Fibroblast of the aortic adventitia (primary cell): Measurements from ENCODE around the gene PLEKHA7. TPM values are rescaled to one million over a fixed set of nuclear protein-coding genes. Genes with fewer than 3 reads are reported as not detected.

ENCODE experiments used
- DNase-seq: peaks from one replicate; pipeline ENCODE4 v3.0.0-alpha.2; 2010; ENCODE audit warnings: low read depth
- H3K4me3 ChIP-seq: 2 replicates; pipeline ENCODE4 v1.5.1; 2011; ENCODE audit warnings: low read depth, mild to moderate bottlenecking, control low read depth, low read length, moderate library complexity
- total RNA-seq: library from RNA; depleted of rRNA; stranded (reverse); fragments of >200 nt; gene quantifications from 2 replicates; pipeline ENCODE4 v1.2.3, GENCODE V29; 2012; ENCODE audit warnings: low replicate concordance
- TF ChIP-seq, protein P1 (sequence below): IDR thresholded peaks from 2 replicates; pipeline ENCODE4 v1.5.1; 2011; ENCODE audit warnings: mild to moderate bottlenecking, low read length, control low read depth, inconsistent platforms; ENCODE audit not compliant: insufficient read depth

Gene PLEKHA7
- total RNA-seq, 1 donor, result 0.09 TPM

DNA sequence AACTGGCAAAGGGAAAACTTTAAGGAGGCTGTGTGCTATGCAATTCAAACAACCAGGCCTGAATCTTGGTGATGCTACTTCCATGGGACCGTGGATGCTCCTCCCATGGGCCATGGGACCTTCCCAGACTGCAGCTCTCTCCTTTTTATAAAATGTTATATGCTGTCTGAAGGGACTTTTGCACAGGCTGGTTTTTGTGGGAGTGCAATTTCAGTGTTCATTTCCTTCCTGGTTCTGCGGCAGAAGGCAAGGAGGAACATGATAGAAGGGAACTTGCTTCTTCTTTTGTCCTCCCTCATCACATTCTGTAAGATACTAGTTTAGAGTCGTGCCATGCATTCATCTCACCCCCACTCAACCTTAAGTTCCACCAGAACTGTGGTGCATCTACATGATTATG is 206.9 kb downstream of the PLEKHA7 start:
- DNase-seq, result no peak
- H3K4me3 ChIP-seq, result no peak overlapping the region
- TF ChIP-seq, protein P1, sequence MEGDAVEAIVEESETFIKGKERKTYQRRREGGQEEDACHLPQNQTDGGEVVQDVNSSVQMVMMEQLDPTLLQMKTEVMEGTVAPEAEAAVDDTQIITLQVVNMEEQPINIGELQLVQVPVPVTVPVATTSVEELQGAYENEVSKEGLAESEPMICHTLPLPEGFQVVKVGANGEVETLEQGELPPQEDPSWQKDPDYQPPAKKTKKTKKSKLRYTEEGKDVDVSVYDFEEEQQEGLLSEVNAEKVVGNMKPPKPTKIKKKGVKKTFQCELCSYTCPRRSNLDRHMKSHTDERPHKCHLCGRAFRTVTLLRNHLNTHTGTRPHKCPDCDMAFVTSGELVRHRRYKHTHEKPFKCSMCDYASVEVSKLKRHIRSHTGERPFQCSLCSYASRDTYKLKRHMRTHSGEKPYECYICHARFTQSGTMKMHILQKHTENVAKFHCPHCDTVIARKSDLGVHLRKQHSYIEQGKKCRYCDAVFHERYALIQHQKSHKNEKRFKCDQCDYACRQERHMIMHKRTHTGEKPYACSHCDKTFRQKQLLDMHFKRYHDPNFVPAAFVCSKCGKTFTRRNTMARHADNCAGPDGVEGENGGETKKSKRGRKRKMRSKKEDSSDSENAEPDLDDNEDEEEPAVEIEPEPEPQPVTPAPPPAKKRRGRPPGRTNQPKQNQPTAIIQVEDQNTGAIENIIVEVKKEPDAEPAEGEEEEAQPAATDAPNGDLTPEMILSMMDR, result no peak

DNA sequence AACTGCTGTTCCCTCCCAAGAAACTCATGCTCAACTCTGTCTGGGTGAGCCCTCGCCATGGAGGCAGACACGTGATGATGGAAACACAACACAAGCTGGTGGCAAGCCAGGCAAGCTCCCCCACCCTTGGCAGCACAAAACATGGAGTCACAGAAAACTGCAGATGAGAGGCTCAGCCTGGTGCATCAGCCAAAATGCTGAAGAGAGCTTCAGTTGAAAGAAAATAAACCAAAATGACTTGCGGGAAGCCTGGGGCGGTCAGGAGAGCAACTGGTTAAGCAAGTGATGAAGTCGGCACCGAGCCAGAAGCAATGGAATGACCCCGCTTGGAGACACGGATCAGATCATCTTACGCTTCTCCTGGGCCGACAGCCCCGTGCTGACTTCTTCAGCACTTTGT is 207.4 kb downstream of the PLEKHA7 start:
- no peak overlapping the region for H3K4me3 ChIP-seq
- DNase-seq, result peak; percentile 38
- TF ChIP-seq, protein P1, result no peak

DNA sequence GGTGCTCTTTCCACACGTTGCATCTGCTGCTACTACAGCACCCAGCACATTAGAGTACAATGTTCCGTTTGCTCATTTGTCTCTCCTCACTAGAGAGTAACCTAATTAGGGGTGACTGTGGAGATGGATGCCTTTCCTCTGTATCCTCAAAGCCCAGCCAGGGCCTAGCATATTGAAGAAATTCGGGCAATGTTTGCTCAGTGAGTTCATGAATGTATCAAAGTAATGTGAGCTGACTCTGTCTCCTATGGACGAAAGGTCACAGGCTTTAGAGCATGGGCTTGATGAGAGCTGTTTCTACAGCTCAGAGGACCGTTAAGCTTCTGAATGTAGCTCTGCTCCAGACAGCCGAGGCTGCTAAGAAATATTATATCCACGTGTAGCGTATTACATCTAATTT is 208.3 kb downstream of the PLEKHA7 start:
- TF ChIP-seq, protein P1, result no peak
- no peak overlapping the region for H3K4me3 ChIP-seq
- DNase-seq, result no peak

DNA sequence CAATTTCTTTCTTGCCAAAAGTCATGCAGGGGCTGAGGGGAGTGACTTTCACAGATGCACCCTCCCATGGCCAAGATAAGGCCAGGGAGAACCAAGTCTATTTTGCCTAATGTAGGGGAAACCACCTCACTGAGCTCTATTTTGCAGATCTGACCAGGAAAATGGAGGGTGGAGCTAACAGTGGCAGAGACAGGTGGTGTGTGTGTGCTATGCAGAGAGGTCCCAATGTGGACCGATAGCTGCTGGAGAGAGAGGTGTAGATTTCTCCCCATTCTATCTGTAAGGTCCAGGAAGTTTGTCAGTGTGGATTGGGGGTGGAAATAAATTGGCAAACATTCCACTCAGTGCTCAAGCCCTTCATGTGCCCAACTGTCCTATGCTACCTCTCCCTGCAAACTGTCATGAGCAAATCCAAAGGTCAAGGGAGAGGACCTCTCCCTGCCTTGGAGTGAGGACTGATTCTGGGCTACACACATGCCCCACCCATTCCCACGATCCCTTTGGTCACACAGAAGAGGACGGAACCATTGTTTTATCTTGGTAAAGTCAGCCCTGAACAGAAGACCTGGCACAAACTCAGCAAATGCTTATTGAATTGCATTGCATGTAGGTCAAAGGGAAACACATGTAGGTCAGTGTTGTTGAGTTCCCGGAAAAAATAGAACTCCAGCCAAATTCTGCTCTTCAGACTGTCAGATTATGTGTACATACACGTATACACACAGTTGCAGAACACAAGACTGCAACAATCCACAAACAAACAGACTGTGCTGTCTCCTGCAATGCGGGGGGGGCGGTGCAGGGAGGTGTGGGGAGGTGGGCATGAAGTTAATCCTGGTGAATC is 209.9 kb downstream of the PLEKHA7 start:
- no peak overlapping the region for H3K4me3 ChIP-seq
- DNase-seq, result peak; percentile 62
- TF ChIP-seq, protein P1, result no peak

DNA sequence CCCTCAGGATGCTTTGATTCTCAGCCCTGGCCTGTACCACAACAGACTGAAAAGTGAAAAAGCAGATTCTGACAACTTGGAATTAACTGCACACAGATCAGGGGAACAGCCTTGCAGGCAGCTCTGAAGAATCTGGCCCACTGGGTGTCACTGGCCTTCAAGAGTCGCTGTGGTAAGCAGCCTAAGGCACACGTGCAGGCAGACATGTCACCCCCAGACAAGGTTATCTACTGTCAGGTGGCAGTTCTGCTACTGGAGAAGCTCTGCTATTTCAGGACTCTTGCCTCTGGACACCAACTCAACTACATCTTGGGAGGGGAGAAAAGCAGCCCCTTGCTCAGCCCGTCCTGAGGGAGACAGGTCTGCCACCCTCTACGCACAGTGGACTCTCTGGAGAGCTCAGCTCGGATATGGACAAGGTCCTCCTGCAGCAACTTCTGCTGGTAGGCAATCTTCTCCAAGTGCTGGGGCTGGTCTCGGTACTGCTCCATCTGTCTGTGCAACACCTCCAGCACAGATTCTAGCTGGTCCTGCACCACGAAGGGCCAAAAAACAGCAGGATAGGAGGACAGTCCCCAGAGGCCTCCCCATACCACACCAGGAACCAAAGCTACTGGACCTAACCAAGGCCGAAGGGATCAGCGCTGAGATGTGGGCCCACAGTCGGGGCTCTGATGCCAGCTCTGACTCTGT is 212.8 kb downstream of the PLEKHA7 start:
- TF ChIP-seq, protein P1, result no peak
- H3K4me3 ChIP-seq, result no peak overlapping the region

DNA sequence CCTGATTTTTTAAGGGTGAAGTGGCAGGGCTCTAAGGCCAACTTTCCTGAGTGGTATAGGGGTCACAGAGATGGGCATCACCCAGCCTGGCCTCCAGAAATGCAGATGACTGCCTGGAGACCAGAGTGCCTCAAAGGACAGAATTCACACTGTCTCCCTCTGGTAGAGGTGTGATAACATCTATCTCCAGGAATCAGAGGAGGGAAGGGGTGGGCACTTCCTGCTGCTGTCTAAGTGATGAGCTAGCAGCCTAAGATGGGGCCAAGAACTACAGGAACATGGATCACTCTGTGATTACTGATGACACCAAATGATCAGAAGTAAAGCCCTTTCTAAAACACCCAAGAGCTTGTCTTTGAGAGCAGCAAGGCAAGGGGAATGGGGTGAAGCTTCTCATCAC is 213.8 kb downstream of the PLEKHA7 start:
- DNase-seq, result no peak
- TF ChIP-seq, protein P1, result no peak
- no peak overlapping the region for H3K4me3 ChIP-seq

More for the DNA sequence above, 212.8 kb downstream of the PLEKHA7 start:
- DNase-seq, result no peak
